Neural cell (in vitro differentiated cells): Measurements from ENCODE around the gene CDC42BPB. TPM values are rescaled to one million over a fixed set of nuclear protein-coding genes. Genes with fewer than 3 reads are reported as not detected.

Experiments
- H2AFZ ChIP-seq: fragments of 200-600, 300-800 bp; sonication (generic), shearing (Covaris generic); 2 replicates; pipeline ENCODE4 v1.6.0; 2014; ENCODE audit warnings: low read depth, mild to moderate bottlenecking, antibody characterized with exemption, low read length, moderate library complexity
- H3F3A ChIP-seq: fragments of 200-600 bp; shearing (Covaris generic); 2 replicates; pipeline ENCODE4 v1.6.1; 2016; ENCODE audit warnings: mild to moderate bottlenecking, moderate library complexity, mixed read lengths, antibody characterized with exemption, low read length; ENCODE audit not compliant: insufficient read depth, poor library complexity, severe bottlenecking
- H3K27ac ChIP-seq: fragments of 200-600, 300-800 bp; sonication (generic), shearing (Covaris generic); 2 replicates; pipeline ENCODE4 v1.5.1; 2014; ENCODE audit warnings: mild to moderate bottlenecking, low read length, moderate library complexity
- H3K27me3 ChIP-seq: fragments of 300-800, 200-600 bp; sonication (generic), shearing (Covaris generic); 2 replicates; pipeline ENCODE4 v1.6.0; 2014; ENCODE audit warnings: mild to moderate bottlenecking, low read depth, low read length, moderate library complexity; ENCODE audit not compliant: insufficient read depth
- H3K36me3 ChIP-seq: fragments of 300-800, 200-600 bp; sonication (generic), shearing (Covaris generic); 2 replicates; pipeline ENCODE4 v1.5.1; 2014; ENCODE audit warnings: mild to moderate bottlenecking, antibody characterized with exemption, low read length, moderate library complexity; ENCODE audit not compliant: insufficient read depth
- H3K4me2 ChIP-seq: fragments of 300-800, 200-600 bp; sonication (generic), shearing (Covaris generic); 2 replicates; pipeline ENCODE4 v1.6.0; 2014; ENCODE audit warnings: mild to moderate bottlenecking, low read length
- H3K4me3 ChIP-seq: fragments of 300-800, 200-600 bp; sonication (generic), shearing (Covaris generic); 2 replicates; pipeline ENCODE4 v1.5.1; 2014; ENCODE audit warnings: mild to moderate bottlenecking, low read length, moderate library complexity
- H3K79me2 ChIP-seq: fragments of 200-600 bp; shearing (Covaris generic); replicated peaks from 2 replicates; pipeline ENCODE4 v1.6.0; 2014; ENCODE audit warnings: mild to moderate bottlenecking, low read length, moderate library complexity; ENCODE audit not compliant: insufficient read depth
- H3K9ac ChIP-seq: fragments of 300-800, 200-600 bp; sonication (generic), shearing (Covaris generic); 2 replicates; pipeline ENCODE4 v1.6.1; 2016; ENCODE audit warnings: mild to moderate bottlenecking, low read length, mixed read lengths
- H3K9me2 ChIP-seq: fragments of 200-600 bp; shearing (Covaris generic); 2 replicates; pipeline ENCODE4 v1.6.1; 2016; ENCODE audit warnings: mild to moderate bottlenecking, low read length, mixed read lengths; ENCODE audit not compliant: insufficient read depth
- H3K9me3 ChIP-seq: fragments of 200-600, 300-800 bp; sonication (generic), shearing (Covaris generic); 2 replicates; pipeline ENCODE4 v1.6.1; 2016; ENCODE audit warnings: mild to moderate bottlenecking, mixed run types, low read length, moderate library complexity, mixed read lengths
- H4K20me1 ChIP-seq: fragments of 200-600 bp; shearing (Covaris generic); 2 replicates; pipeline ENCODE4 v1.6.1; 2016; ENCODE audit warnings: mild to moderate bottlenecking, mixed run types; ENCODE audit not compliant: insufficient read depth
- CTCF ChIP-seq: fragments of 450-650 bp; IDR thresholded peaks from 2 replicates; pipeline ENCODE4 v1.5.1; 2014; ENCODE audit warnings: antibody characterized with exemption, mild to moderate bottlenecking, moderate library complexity; ENCODE audit not compliant: poor library complexity, severe bottlenecking
- EP300 ChIP-seq: fragments of 450-650 bp; conservative IDR thresholded peaks from 2 replicates; pipeline ENCODE4 v1.6.1; 2014; ENCODE audit warnings: antibody characterized with exemption, mild to moderate bottlenecking, moderate library complexity; ENCODE audit not compliant: poor library complexity, severe bottlenecking
- EZH2 ChIP-seq: fragments of 200-600, 300-800 bp; shearing (Covaris generic), sonication (generic); IDR thresholded peaks from 2 replicates; pipeline ENCODE4 v1.6.1; 2014; ENCODE audit warnings: antibody characterized with exemption, low read length, borderline replicate concordance, mild to moderate bottlenecking; ENCODE audit not compliant: insufficient read depth, poor library complexity, severe bottlenecking
- MXI1 ChIP-seq: fragments of 450-650 bp; conservative IDR thresholded peaks from 2 replicates; pipeline ENCODE4 v1.6.1; 2014; ENCODE audit warnings: antibody characterized with exemption, mild to moderate bottlenecking; ENCODE audit not compliant: poor library complexity, severe bottlenecking
- POLR2AphosphoS5 ChIP-seq: IDR thresholded peaks from 2 replicates; pipeline ENCODE4 v1.6.1; 2012
- RAD21 ChIP-seq: fragments of 450-650 bp; conservative IDR thresholded peaks from 2 replicates; pipeline ENCODE4 v1.6.1; 2014; ENCODE audit warnings: antibody characterized with exemption, mild to moderate bottlenecking, moderate library complexity
- REST ChIP-seq: IDR thresholded peaks from 2 replicates; pipeline ENCODE4 v1.6.1; 2012; ENCODE audit warnings: borderline replicate concordance
- SMC3 ChIP-seq: fragments of 450-650 bp; conservative IDR thresholded peaks from 2 replicates; pipeline ENCODE4 v1.6.1; 2014; ENCODE audit warnings: antibody characterized with exemption, mild to moderate bottlenecking, moderate library complexity; ENCODE audit not compliant: poor library complexity
- TAF1 ChIP-seq: IDR thresholded peaks from 2 replicates; pipeline ENCODE4 v1.6.1; 2012; ENCODE audit warnings: low read depth
- polyA plus RNA-seq: library from polyadenylated mRNA; depleted of rRNA; stranded (reverse); fragments of >200 nt; gene quantifications from 2 replicates; pipeline ENCODE4 v1.2.3, GENCODE V29; 2014

Gene CDC42BPB
- polyA plus RNA-seq, 1 donor from 2014 or later = 43.8 TPM

- no peaks in the 10 kb centered on the region for H4K20me1 ChIP-seq
- H3K79me2 ChIP-seq = no peaks in the 10 kb centered on the region
- H3K9me3 ChIP-seq = no peaks in the 10 kb centered on the region
- H3F3A ChIP-seq = no peaks in the 10 kb centered on the region
- H3K36me3 ChIP-seq = no peaks in the 10 kb centered on the region
- no peak overlapping the region for H3K27ac ChIP-seq
- no peak overlapping the region for H3K4me2 ChIP-seq
- H3K4me3 ChIP-seq = no peak overlapping the region
- no peak overlapping the region for H2AFZ ChIP-seq
- H3K9me2 ChIP-seq = no peaks in the 10 kb centered on the region
- TF ChIP-seq POLR2AphosphoS5 = no peak
- no peak for TF ChIP-seq TAF1
- TF ChIP-seq EP300 = no peak
- TF ChIP-seq SMC3 = no peak
- TF ChIP-seq REST = no peak
- TF ChIP-seq RAD21 = no peak
- no peak for TF ChIP-seq EZH2
- no peak for TF ChIP-seq MXI1
- TF ChIP-seq CTCF = no peak
- no peak overlapping the region for H3K9ac ChIP-seq
- no peaks in the 10 kb centered on the region for H3K27me3 ChIP-seq
Measured at GRCh38 chr14:103001226-103001625, 56.1 kb downstream of the CDC42BPB start.

GRCh38 chr14:103000291-103000921 lies 56.9 kb downstream of the CDC42BPB start:
- no peaks in the 10 kb centered on the region for H3K27me3 ChIP-seq
- H3K9me3 ChIP-seq = no peaks in the 10 kb centered on the region
- H3K4me3 ChIP-seq = no peak overlapping the region
- no peaks in the 10 kb centered on the region for H3F3A ChIP-seq
- no peaks in the 10 kb centered on the region for H3K9me2 ChIP-seq
- no peak overlapping the region for H2AFZ ChIP-seq
- H3K4me2 ChIP-seq = no peak overlapping the region
- H3K27ac ChIP-seq = no peak overlapping the region
- H3K79me2 ChIP-seq = no peaks in the 10 kb centered on the region
- no peaks in the 10 kb centered on the region for H3K36me3 ChIP-seq
- TF ChIP-seq RAD21 (no peak), SMC3 (no peak), TAF1 (no peak), EP300 (no peak), POLR2AphosphoS5 (no peak), MXI1 (no peak), CTCF (no peak), EZH2 (no peak), REST (no peak)
- H4K20me1 ChIP-seq = no peaks in the 10 kb centered on the region
- no peak overlapping the region for H3K9ac ChIP-seq
